Suprapubic skin (tissue), 4 donors: Measurements from ENCODE around the gene CHST12. TPM values are rescaled to one million over a fixed set of nuclear protein-coding genes. Genes with fewer than 3 reads are reported as not detected.

Experiments used
- DNase-seq, 2 donors: peaks; one replicate each; pipeline ENCODE4 v3.0.0-alpha.2; 2019; ENCODE audit warnings: low spot score in 2 of 2
- H3K27ac ChIP-seq: fragments of 200-600 bp; sonication (generic); one replicate; pipeline ENCODE4 v1.5.1; 2019
- H3K27me3 ChIP-seq: fragments of 200-600 bp; sonication (generic); one replicate; pipeline ENCODE4 v1.5.1; 2019
- H3K36me3 ChIP-seq: fragments of 200-600 bp; sonication (generic); one replicate; pipeline ENCODE4 v1.5.1; 2019
- H3K4me1 ChIP-seq: fragments of 200-600 bp; sonication (generic); one replicate; pipeline ENCODE4 v1.5.1; 2019
- H3K4me3 ChIP-seq: fragments of 200-600 bp; sonication (generic); one replicate; pipeline ENCODE4 v1.5.1; 2019; ENCODE audit warnings: mild to moderate bottlenecking
- H3K9me3 ChIP-seq: fragments of 200-600 bp; sonication (generic); one replicate; pipeline ENCODE4 v1.5.1; 2019
- EP300 ChIP-seq: sonication (generic); formaldehyde crosslinking; IDR thresholded peaks from one replicate; pipeline ENCODE4 v1.6.1; 2017; ENCODE audit warnings: antibody characterized with exemption
- POLR2A ChIP-seq, 2 donors: fragments of 450-650 bp; IDR thresholded peaks; one replicate each; pipeline ENCODE4 v1.6.1; 2017; ENCODE audit warnings: antibody characterized with exemption in 2 of 2, mild to moderate bottlenecking in 2 of 2, moderate library complexity in 2 of 2
- POLR2AphosphoS5 ChIP-seq, 3 donors: sonication (generic); formaldehyde crosslinking; IDR thresholded peaks; one replicate each; pipeline ENCODE4 v1.6.1; 2017; ENCODE audit warnings: antibody characterized with exemption in 3 of 3
- WGBS: methylation state at CpG from one replicate; pipeline ENCODE4 v1.1.5; 2018; 5-methylcytosine and 5-hydroxymethylcytosine counted together
- total RNA-seq, 4 donors: library from RNA; depleted of rRNA; stranded (reverse); fragments of >200 nt; gene quantifications; one replicate each; pipeline ENCODE4 v1.1.0, GENCODE V29; 2016
- TF ChIP-seq, protein P1 (sequence below), 2 donors: fragments of 200-600 bp in 1 of 2; fragments of 450-650 bp in 1 of 2; sonication (generic) in 1 of 2; IDR thresholded peaks; one replicate each; pipeline ENCODE4 v1.5.1; 2016 to 2019; ENCODE audit warnings: antibody characterized with exemption in 2 of 2, mild to moderate bottlenecking in 1 of 2, moderate library complexity in 1 of 2

The CHST12 gene
- total RNA-seq, 4 donors from 2014 or later, result 9.9 to 55.8 (median 24.5) TPM

DNA sequence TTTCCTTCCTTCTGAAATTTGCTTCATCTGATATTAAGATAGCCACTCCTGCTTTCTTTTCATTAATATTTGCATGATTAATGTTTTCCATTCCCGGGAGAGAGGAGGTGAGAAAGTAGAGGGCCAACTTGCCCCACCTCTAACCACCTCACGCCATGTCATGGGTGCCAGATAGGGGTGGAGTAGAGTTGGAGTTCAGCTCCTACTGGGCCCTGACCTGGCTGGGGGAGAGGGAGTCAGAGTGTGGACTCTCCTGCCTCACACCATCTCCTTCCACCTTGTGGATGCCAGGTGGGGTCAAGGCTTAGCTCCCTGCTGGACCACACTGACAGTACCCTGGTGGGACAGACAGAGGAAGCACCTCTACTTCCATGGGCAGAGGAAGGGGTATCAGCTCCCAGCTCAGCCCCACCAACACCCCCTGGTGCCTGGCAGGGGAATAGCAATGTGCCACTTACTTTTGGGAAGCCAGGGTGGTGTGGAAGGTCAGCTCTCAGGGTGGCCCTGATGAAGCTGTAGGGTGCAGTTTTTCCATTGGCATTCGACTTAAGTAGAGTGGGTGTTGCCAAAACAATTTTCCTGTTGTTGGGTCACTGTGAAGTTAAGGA is 28.0 kb downstream of the CHST12 start:
- WGBS, result 72% methylated on average over 3 of the region's 3 CpGs

DNA sequence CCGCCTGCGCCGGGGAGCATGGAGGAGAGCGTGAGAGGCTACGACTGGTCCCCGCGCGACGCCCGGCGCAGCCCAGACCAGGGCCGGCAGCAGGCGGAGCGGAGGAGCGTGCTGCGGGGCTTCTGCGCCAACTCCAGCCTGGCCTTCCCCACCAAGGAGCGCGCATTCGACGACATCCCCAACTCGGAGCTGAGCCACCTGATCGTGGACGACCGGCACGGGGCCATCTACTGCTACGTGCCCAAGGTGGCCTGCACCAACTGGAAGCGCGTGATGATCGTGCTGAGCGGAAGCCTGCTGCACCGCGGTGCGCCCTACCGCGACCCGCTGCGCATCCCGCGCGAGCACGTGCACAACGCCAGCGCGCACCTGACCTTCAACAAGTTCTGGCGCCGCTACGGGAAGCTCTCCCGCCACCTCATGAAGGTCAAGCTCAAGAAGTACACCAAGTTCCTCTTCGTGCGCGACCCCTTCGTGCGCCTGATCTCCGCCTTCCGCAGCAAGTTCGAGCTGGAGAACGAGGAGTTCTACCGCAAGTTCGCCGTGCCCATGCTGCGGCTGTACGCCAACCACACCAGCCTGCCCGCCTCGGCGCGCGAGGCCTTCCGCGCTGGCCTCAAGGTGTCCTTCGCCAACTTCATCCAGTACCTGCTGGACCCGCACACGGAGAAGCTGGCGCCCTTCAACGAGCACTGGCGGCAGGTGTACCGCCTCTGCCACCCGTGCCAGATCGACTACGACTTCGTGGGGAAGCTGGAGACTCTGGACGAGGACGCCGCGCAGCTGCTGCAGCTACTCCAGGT is 29.7 kb downstream of the CHST12 start:
- H3K36me3 ChIP-seq, result peaks cover 21% of the 10 kb centered on the region
- TF ChIP-seq POLR2A (IDR thresholded peaks at IDR 0.05), result no peak
- TF ChIP-seq, protein P1, sequence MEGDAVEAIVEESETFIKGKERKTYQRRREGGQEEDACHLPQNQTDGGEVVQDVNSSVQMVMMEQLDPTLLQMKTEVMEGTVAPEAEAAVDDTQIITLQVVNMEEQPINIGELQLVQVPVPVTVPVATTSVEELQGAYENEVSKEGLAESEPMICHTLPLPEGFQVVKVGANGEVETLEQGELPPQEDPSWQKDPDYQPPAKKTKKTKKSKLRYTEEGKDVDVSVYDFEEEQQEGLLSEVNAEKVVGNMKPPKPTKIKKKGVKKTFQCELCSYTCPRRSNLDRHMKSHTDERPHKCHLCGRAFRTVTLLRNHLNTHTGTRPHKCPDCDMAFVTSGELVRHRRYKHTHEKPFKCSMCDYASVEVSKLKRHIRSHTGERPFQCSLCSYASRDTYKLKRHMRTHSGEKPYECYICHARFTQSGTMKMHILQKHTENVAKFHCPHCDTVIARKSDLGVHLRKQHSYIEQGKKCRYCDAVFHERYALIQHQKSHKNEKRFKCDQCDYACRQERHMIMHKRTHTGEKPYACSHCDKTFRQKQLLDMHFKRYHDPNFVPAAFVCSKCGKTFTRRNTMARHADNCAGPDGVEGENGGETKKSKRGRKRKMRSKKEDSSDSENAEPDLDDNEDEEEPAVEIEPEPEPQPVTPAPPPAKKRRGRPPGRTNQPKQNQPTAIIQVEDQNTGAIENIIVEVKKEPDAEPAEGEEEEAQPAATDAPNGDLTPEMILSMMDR (IDR thresholded peaks at IDR 0.05), result no peak
- TF ChIP-seq EP300, result no peak
- TF ChIP-seq POLR2AphosphoS5 (IDR thresholded peaks at IDR 0.05), result no peak
- peaks cover 21% of the 10 kb centered on the region for H3K4me1 ChIP-seq
- no peaks in the 10 kb centered on the region for H3K9me3 ChIP-seq
- DNase-seq, result no peak
- H3K27me3 ChIP-seq, result no peaks in the 10 kb centered on the region
- 94% methylated on average over 36 of the region's 85 CpGs for WGBS
- H3K27ac ChIP-seq, result no peak overlapping the region
- H3K4me3 ChIP-seq, result no peak overlapping the region

More for the DNA sequence above, 28.0 kb downstream of the CHST12 start:
- Histone ChIP-seq H3K4me3 (no peak overlapping the region), H3K27ac (no peak overlapping the region), H3K4me1 (peaks cover 3% of the 10 kb centered on the region), H3K36me3 (peaks cover 21% of the 10 kb centered on the region), H3K9me3 (no peaks in the 10 kb centered on the region), H3K27me3 (no peaks in the 10 kb centered on the region)
- TF ChIP-seq POLR2AphosphoS5 (IDR thresholded peaks at IDR 0.05), result no peak
- TF ChIP-seq, protein P1 (IDR thresholded peaks at IDR 0.05), result peak in 1 of 2 donors; percentile 33
- no peak for DNase-seq

DNA sequence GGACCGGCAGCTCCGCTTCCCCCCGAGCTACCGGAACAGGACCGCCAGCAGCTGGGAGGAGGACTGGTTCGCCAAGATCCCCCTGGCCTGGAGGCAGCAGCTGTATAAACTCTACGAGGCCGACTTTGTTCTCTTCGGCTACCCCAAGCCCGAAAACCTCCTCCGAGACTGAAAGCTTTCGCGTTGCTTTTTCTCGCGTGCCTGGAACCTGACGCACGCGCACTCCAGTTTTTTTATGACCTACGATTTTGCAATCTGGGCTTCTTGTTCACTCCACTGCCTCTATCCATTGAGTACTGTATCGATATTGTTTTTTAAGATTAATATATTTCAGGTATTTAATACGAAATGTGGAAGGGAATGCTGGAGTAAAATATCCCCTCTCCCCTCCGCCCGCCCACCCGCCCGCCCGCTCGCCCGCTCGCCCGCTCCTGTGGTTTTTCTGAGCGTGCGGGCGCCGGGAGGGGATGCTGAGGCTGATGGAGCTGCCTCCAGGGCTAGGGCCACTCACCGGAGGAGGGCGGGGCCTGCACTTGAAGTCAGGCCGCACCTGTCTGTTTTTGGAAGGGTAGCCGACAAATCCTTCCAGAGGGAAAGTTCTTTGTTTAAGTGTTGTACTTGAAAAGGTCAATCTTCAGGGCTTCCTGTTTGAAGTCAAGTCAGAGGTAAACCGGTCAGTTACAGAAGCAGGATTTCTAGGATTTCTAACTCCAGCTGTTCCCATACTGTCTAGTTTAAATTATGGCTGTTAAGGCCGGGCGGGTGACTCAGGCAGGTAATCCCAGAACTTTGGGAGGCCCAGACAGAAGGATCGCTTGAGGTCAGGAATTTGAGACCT is 30.5 kb downstream of the CHST12 start:
- no peak for DNase-seq
- 87% methylated on average over 41 of the region's 42 CpGs for WGBS
- Histone ChIP-seq H3K4me1 (peaks cover 29% of the 10 kb centered on the region), H3K36me3 (peaks cover 21% of the 10 kb centered on the region), H3K27me3 (no peaks in the 10 kb centered on the region), H3K9me3 (no peaks in the 10 kb centered on the region), H3K4me3 (no peak overlapping the region), H3K27ac (no peak overlapping the region)
- TF ChIP-seq POLR2A (IDR thresholded peaks at IDR 0.05) (no peak), POLR2AphosphoS5 (IDR thresholded peaks at IDR 0.05) (no peak), EP300 (no peak)
- TF ChIP-seq, protein P1 (IDR thresholded peaks at IDR 0.05), result no peak

DNA sequence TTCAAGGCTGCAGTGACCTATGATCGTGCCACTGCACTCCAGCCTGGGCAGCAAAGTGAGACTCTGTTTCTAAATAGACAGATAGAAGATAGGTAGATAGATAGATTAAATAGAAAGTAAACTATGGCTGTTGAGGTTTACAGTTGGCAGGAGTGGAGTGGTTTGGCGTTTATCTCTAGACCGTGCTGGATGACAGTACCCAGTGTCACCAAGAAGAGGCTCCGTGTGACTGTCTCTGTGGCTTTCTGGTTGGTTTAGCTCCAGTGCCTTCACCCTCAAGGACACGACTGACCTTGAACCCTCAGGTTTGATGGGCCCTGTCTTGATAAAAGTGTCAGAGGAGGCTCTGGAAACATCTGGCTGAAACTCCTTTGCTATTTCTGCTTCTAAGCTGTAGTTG is 31.7 kb downstream of the CHST12 start:
- H3K4me1 ChIP-seq, result peaks cover 41% of the 10 kb centered on the region
- TF ChIP-seq POLR2AphosphoS5 (IDR thresholded peaks at IDR 0.05), result no peak
- TF ChIP-seq, protein P1 (IDR thresholded peaks at IDR 0.05), result no peak
- no peak for TF ChIP-seq EP300
- no peak for TF ChIP-seq POLR2A (IDR thresholded peaks at IDR 0.05)
- no peak for DNase-seq
- peaks cover 21% of the 10 kb centered on the region for H3K36me3 ChIP-seq
- H3K4me3 ChIP-seq, result no peak overlapping the region
- no peaks in the 10 kb centered on the region for H3K27me3 ChIP-seq
- 86% methylated on average over 5 of the region's 5 CpGs for WGBS
- no peaks in the 10 kb centered on the region for H3K9me3 ChIP-seq
- peak overlapping the region; percentile 11 for H3K27ac ChIP-seq
